HepG2 (cell line): ENCODE data around the gene AMIGO1. TPM values are rescaled to one million over a fixed set of nuclear protein-coding genes. Genes with fewer than 3 reads are reported as not detected.

ENCODE experiments used
- AHR ChIP-seq: IDR thresholded peaks from 2 replicates; pipeline ENCODE4 v1.6.1; 2018; ENCODE audit warnings: missing genetic modification reagents, missing compliant biosample characterization
- ATF5 ChIP-seq: sonication (generic); formaldehyde crosslinking; IDR thresholded peaks from 2 replicates; pipeline ENCODE4 v1.4.0; 2020; ENCODE audit warnings: mild to moderate bottlenecking, low read depth, missing genetic modification reagents
- CHCHD3 ChIP-seq: sonication (generic); formaldehyde crosslinking; IDR thresholded peaks from 2 replicates; pipeline ENCODE4 v1.8.0; 2022; ENCODE audit warnings: mild to moderate bottlenecking, missing genetic modification reagents, moderate library complexity
- CHD2 ChIP-seq: IDR thresholded peaks from 2 replicates; pipeline ENCODE4 v1.6.1; 2011; ENCODE audit warnings: low read depth, low read length, improper control_type of control experiment
- HNRNPLL ChIP-seq: fragments of 200-400 bp; formaldehyde crosslinking; IDR thresholded peaks from 2 replicates; pipeline ENCODE4 v1.6.1; 2017; ENCODE audit warnings: mild to moderate bottlenecking, low read depth, low read length; ENCODE audit not compliant: poor library complexity, severe bottlenecking
- IRF2 ChIP-seq: IDR thresholded peaks from 2 replicates; pipeline ENCODE4 v1.6.1; 2018; ENCODE audit warnings: missing genetic modification reagents, missing compliant biosample characterization
- LRRFIP1 ChIP-seq: sonication (generic); formaldehyde crosslinking; conservative IDR thresholded peaks from 2 replicates; pipeline ENCODE4 v1.4.0; 2020; ENCODE audit warnings: missing genetic modification reagents
- MTA3 ChIP-seq: sonication (generic); formaldehyde crosslinking; IDR thresholded peaks from 2 replicates; pipeline ENCODE4 v1.4.0; 2020; ENCODE audit warnings: missing genetic modification reagents
- NCOA1 ChIP-seq: sonication (generic); formaldehyde crosslinking; IDR thresholded peaks from 2 replicates; pipeline ENCODE4 v1.9.0; 2021; ENCODE audit warnings: missing genetic modification reagents
- SALL2 ChIP-seq: sonication (generic); formaldehyde crosslinking; IDR thresholded peaks from 2 replicates; pipeline ENCODE4 v1.8.1; 2023; ENCODE audit warnings: mild to moderate bottlenecking, missing genetic modification reagents, inconsistent platforms
- SP1 ChIP-seq, 2 experiments: fragments of 450-650 bp in 1 of 2; sonication (generic) in 1 of 2; formaldehyde crosslinking in 1 of 2; IDR thresholded peaks; 2 replicates each; pipeline versions ENCODE4 v1.4.0 to v1.6.1; 2016 to 2020; ENCODE audit warnings: missing genetic modification reagents in 1 of 2
- TSC22D2 ChIP-seq: sonication (generic); formaldehyde crosslinking; IDR thresholded peaks from 2 replicates; pipeline ENCODE4 v1.5.1; 2020; ENCODE audit warnings: missing genetic modification reagents, mild to moderate bottlenecking, borderline replicate concordance
- ZNF572 ChIP-seq: sonication (generic); formaldehyde crosslinking; IDR thresholded peaks from 2 replicates; pipeline ENCODE4 v1.5.1; 2020; ENCODE audit warnings: mild to moderate bottlenecking, missing genetic modification reagents
- ZNF646 ChIP-seq: sonication (generic); formaldehyde crosslinking; IDR thresholded peaks from 2 replicates; pipeline ENCODE4 v1.9.0; 2021; ENCODE audit warnings: mild to moderate bottlenecking, missing genetic modification reagents
- ZNF740 ChIP-seq: sonication (generic); formaldehyde crosslinking; IDR thresholded peaks from 2 replicates; pipeline ENCODE4 v1.4.0; 2020; ENCODE audit warnings: missing genetic modification reagents
- ZNF800 ChIP-seq: sonication (generic); formaldehyde crosslinking; IDR thresholded peaks from 2 replicates; pipeline ENCODE4 v1.4.0; 2020; ENCODE audit warnings: missing genetic modification reagents
- ZNF879 ChIP-seq: sonication (generic); formaldehyde crosslinking; IDR thresholded peaks from 2 replicates; pipeline ENCODE4 v1.8.1; 2023; ENCODE audit warnings: missing genetic modification reagents
- polyA plus RNA-seq, 8 experiments: library from polyadenylated mRNA; depleted of rRNA in 3 of 8; stranded (reverse) in 7 of 8; unstranded in 1 of 8; fragments of >200 nt; fragmentation: Illumina TruSeq in 4 of 8; extraction: Trizol in 4 of 8; gene quantifications; 2 replicates each; pipeline versions ENCODE4 v1.2.1 to v1.2.3, GENCODE V29; 2011 to 2016; ENCODE audit warnings: low read depth in 4 of 8, missing spikeins in 1 of 8, mixed read lengths in 1 of 8; ENCODE audit not compliant: insufficient read depth in 1 of 8
- total RNA-seq, 5 experiments: library from RNA; depleted of rRNA; stranded (reverse); fragments of >200 nt; fragmentation: Illumina TruSeq; extraction: Trizol; gene quantifications; 2 replicates each; pipeline ENCODE4 v1.2.3, GENCODE V29; 2016; ENCODE audit warnings: low read depth in 1 of 5

AMIGO1 gene
- total and polyA plus RNA-seq, 2 of the 13 experiments (the other 11 are each of a cell fraction or from before 2014, with no cell fraction given), result 0.40 to 1.3 TPM

GRCh38 chr1:109546311-109547109 lies 37.0 kb upstream of the AMIGO1 start (continued):
- TF ChIP-seq ZNF800 (CRISPR knock-in tag) (no peak), SP1 (IDR thresholded peaks at IDR 0.05) (no peak), SP1 (CRISPR knock-in tag; IDR thresholded peaks at IDR 0.05) (peak; percentile 47; the same call in 1 of the 2 replicates), CHCHD3 (CRISPR knock-in tag) (no peak), HNRNPLL (no peak), ZNF740 (no peak), NCOA1 (CRISPR knock-in tag) (no peak), ZNF646 (CRISPR knock-in tag) (no peak), TSC22D2 (CRISPR knock-in tag) (no peak), AHR (no peak), CHD2 (no peak), SALL2 (no peak), LRRFIP1 (CRISPR knock-in tag) (no peak), MTA3 (CRISPR knock-in tag) (no peak), ATF5 (CRISPR knock-in tag) (no peak), ZNF572 (no peak), IRF2 (CRISPR knock-in tag) (peak; percentile 46; the same call in 1 of the 2 replicates), ZNF879 (CRISPR knock-in tag) (no peak)
